ENCODE measurements around the gene POLE3. TPM values are rescaled to one million over a fixed set of nuclear protein-coding genes. Genes with fewer than 3 reads are reported as not detected.
"Not testable (repeated sequence)": the region's sequence is repeated elsewhere in the genome, so short reads cannot be mapped to it uniquely, and the experiment has no call there.

The POLE3 gene
- total RNA-seq, 1 experiment from 2014 or later, result 97.8 TPM

GRCh38 chr9:113381909-113382411 lies 28.5 kb downstream of the POLE3 start:
- no peak for DNase-seq (ENCODE audit: low read depth)
- in situ Hi-C loops (cut with HindIII; ENCODE audit: low pct_unique_long_range_greater_than_20kb, low sequenced_read_pairs), result no loop called here

GRCh38 chr9:113381441-113381840 lies 29.0 kb downstream of the POLE3 start:
- in situ Hi-C loops (cut with HindIII; ENCODE audit: low pct_unique_long_range_greater_than_20kb, low sequenced_read_pairs), result not testable (repeated sequence)

GRCh38 chr9:113380869-113381378 lies 29.6 kb downstream of the POLE3 start:
- no peak for DNase-seq (ENCODE audit: low read depth)
- in situ Hi-C loops (cut with HindIII; ENCODE audit: low pct_unique_long_range_greater_than_20kb, low sequenced_read_pairs), result no loop called here

More at GRCh38 chr9:113381441-113381840, 29.0 kb downstream of the POLE3 start:
- not testable (repeated sequence) for DNase-seq (ENCODE audit: low read depth)

GRCh38 chr9:113379829-113380210 lies 30.7 kb downstream of the POLE3 start:
- in situ Hi-C loops (cut with HindIII; ENCODE audit: low pct_unique_long_range_greater_than_20kb, low sequenced_read_pairs); DNase-seq (ENCODE audit: low read depth): not testable (repeated sequence)

- DNase-seq (ENCODE audit: low read depth); in situ Hi-C loops (cut with HindIII; ENCODE audit: low pct_unique_long_range_greater_than_20kb, low sequenced_read_pairs): not testable (repeated sequence)
These were observed 31.2 kb downstream of the POLE3 start for GRCh38 chr9:113379094-113379828.

GRCh38 chr9:113376634-113377567 lies 33.6 kb downstream of the POLE3 start, which contains the start of gene HDHD3:
Gene HDHD3 (minus strand): TSS chr9:113376986. CDS start chr9:113374354, 2,632 bp downstream.
- in situ Hi-C loops (cut with HindIII; ENCODE audit: low pct_unique_long_range_greater_than_20kb, low sequenced_read_pairs), result no loop called here
- DNase-seq (ENCODE audit: low read depth), result peak; percentile 80

- DNase-seq (ENCODE audit: low read depth), result no peak
- in situ Hi-C loops (cut with HindIII; ENCODE audit: low pct_unique_long_range_greater_than_20kb, low sequenced_read_pairs), result no loop called here
These were observed 35.1 kb downstream of the POLE3 start for GRCh38 chr9:113375057-113376023.

GRCh38 chr9:113373676-113374392 lies 36.6 kb downstream of the POLE3 start:
- in situ Hi-C loops (cut with HindIII; ENCODE audit: low pct_unique_long_range_greater_than_20kb, low sequenced_read_pairs), result no loop called here
- no peak for DNase-seq (ENCODE audit: low read depth)

- DNase-seq (ENCODE audit: low read depth), result no peak
- in situ Hi-C loops (cut with HindIII; ENCODE audit: low pct_unique_long_range_greater_than_20kb, low sequenced_read_pairs), result no loop called here
These were observed 37.2 kb downstream of the POLE3 start for GRCh38 chr9:113373256-113373655.

- DNase-seq (ENCODE audit: low read depth), result no peak
- in situ Hi-C loops (cut with HindIII; ENCODE audit: low pct_unique_long_range_greater_than_20kb, low sequenced_read_pairs), result no loop called here
These were observed 38.4 kb downstream of the POLE3 start for GRCh38 chr9:113372059-113372458.

GRCh38 chr9:113370806-113371325 lies 39.6 kb downstream of the POLE3 start:
- no peak for DNase-seq (ENCODE audit: low read depth)
- in situ Hi-C loops (cut with HindIII; ENCODE audit: low pct_unique_long_range_greater_than_20kb, low sequenced_read_pairs), result no loop called here

GRCh38 chr9:113369855-113370140 lies 40.7 kb downstream of the POLE3 start:
- in situ Hi-C loops (cut with HindIII; ENCODE audit: low pct_unique_long_range_greater_than_20kb, low sequenced_read_pairs), result no loop called here

GRCh38 chr9:113368982-113369854 lies 41.3 kb downstream of the POLE3 start:
- in situ Hi-C loops (cut with HindIII; ENCODE audit: low pct_unique_long_range_greater_than_20kb, low sequenced_read_pairs), result no loop called here
- no peak for DNase-seq (ENCODE audit: low read depth)

More at GRCh38 chr9:113369855-113370140, 40.7 kb downstream of the POLE3 start:
- no peak for DNase-seq (ENCODE audit: low read depth)

- in situ Hi-C loops (cut with HindIII; ENCODE audit: low pct_unique_long_range_greater_than_20kb, low sequenced_read_pairs), result no loop called here
- no peak for DNase-seq (ENCODE audit: low read depth)
These were observed 42.0 kb downstream of the POLE3 start for GRCh38 chr9:113368348-113368981.

GRCh38 chr9:113365652-113366051 lies 44.8 kb downstream of the POLE3 start:
- in situ Hi-C loops (cut with HindIII; ENCODE audit: low pct_unique_long_range_greater_than_20kb, low sequenced_read_pairs); DNase-seq (ENCODE audit: low read depth): not testable (repeated sequence)

GRCh38 chr9:113364951-113365350 lies 45.5 kb downstream of the POLE3 start:
- in situ Hi-C loops (cut with HindIII; ENCODE audit: low pct_unique_long_range_greater_than_20kb, low sequenced_read_pairs), result no loop called here
- DNase-seq (ENCODE audit: low read depth), result no peak

Data from Caki2 (cell line).